GM19023 (cell line): ENCODE results near the gene PMS2.
"Not testable (repeated sequence)": the region's sequence is repeated elsewhere in the genome, so short reads cannot be mapped to it uniquely, and the experiment has no call there.

Experiments
- ATAC-seq: cut with Tn5 transposase; IDR thresholded peaks from one replicate; pipeline ENCODE4 v1.9.1; 2021; ENCODE audit warnings: mild to moderate bottlenecking, moderate library complexity; ENCODE audit not compliant: unreplicated experiment

Gene PMS2, protein sequence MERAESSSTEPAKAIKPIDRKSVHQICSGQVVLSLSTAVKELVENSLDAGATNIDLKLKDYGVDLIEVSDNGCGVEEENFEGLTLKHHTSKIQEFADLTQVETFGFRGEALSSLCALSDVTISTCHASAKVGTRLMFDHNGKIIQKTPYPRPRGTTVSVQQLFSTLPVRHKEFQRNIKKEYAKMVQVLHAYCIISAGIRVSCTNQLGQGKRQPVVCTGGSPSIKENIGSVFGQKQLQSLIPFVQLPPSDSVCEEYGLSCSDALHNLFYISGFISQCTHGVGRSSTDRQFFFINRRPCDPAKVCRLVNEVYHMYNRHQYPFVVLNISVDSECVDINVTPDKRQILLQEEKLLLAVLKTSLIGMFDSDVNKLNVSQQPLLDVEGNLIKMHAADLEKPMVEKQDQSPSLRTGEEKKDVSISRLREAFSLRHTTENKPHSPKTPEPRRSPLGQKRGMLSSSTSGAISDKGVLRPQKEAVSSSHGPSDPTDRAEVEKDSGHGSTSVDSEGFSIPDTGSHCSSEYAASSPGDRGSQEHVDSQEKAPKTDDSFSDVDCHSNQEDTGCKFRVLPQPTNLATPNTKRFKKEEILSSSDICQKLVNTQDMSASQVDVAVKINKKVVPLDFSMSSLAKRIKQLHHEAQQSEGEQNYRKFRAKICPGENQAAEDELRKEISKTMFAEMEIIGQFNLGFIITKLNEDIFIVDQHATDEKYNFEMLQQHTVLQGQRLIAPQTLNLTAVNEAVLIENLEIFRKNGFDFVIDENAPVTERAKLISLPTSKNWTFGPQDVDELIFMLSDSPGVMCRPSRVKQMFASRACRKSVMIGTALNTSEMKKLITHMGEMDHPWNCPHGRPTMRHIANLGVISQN

GRCh38 chr7:6008668-6009611 lies at the start of gene PMS2, which contains the start of gene AIMP2:
Gene PMS2 (minus strand): TSS chr7:6009049. CDS start chr7:6009019, 30 bp downstream.
Gene AIMP2 (plus strand): TSS chr7:6009272. CDS start chr7:6009364, 92 bp downstream.
- peak; percentile 97 for ATAC-seq

GRCh38 chr7:6057316-6058129 lies 48.7 kb upstream of the PMS2 start:
- ATAC-seq = no peak

- no peak for ATAC-seq
Measured at GRCh38 chr7:6056616-6057015, 47.8 kb upstream of the PMS2 start.

DNA sequence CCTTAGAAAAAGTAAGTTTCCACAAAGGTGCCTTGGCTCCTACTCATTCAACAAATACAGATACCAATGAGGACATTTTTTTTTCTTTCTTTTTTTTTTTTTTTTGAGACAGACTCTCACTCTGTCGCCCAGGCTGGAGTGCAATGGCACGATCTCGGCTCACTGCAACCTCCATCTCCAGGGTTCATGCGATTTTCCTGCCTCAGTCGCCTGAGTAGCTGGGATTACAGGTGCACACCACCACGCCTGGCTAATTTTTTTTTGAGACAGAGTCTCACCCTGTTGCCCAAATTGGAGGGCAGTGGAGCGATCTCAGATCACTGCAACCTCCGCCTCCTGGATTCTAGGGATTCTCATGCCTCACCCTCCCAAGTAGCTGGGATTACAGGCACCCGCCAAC lies 42.3 kb upstream of the PMS2 start:
- ATAC-seq = not testable (repeated sequence)

DNA sequence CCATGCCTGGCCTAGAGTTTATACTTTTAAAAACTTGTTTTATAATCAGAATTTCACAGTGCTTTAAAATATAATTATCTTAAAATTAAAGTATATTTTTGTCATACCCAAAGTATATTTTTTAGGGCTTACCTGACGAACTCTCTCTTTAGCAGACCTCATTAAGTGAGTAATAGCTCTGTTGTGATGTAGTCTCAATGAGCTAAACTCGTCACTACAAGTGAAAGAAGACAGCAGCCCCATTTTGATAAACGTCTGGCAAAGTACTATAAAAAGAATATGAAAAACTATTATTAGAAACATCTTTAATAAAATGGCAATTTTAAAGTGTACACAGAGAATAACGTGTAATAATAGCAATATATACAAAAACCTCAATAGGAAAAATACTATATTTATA lies 40.9 kb upstream of the PMS2 start:
- ATAC-seq = no peak

DNA sequence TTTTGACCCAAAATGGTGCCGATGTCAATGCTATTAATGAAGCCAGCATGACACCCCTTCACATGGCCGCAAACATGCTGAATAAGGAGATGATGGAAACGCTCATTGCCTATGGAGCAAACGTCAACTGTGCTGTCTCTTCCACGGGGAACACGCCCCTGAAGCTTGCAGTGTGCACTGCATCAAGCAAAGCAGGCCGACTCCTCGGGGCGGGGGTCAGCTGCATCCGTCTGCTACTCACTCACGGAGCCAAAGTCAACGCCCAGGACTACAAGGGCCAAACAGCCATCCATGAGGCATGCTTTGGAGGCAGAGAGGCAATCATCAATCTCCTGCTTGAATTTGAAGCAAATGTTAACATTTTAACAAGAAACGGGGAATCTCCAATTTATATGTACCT lies 26.8 kb upstream of the PMS2 start:
- ATAC-seq = no peak

GRCh38 chr7:6035165-6035564 lies 26.3 kb upstream of the PMS2 start:
- ATAC-seq = no peak

DNA sequence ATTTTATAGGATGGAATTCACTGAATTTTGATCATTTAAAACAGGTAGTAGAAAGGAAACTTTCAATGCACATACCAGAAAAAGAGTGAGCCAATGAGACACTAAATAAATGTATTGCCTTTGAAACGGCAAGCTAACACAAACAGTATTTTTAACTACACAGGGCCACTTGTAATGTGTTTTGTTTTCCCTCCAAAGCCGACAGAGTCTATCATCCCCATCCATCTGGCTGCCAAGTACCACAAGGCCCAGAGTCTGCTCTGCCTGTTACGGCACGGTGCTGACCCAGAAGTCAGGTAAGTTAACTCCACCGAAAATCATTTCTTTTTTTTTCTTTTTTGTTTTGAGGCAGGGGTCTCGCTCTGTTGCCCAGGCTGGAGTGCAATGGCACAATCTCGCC lies 23.8 kb upstream of the PMS2 start:
- ATAC-seq = no peak

DNA sequence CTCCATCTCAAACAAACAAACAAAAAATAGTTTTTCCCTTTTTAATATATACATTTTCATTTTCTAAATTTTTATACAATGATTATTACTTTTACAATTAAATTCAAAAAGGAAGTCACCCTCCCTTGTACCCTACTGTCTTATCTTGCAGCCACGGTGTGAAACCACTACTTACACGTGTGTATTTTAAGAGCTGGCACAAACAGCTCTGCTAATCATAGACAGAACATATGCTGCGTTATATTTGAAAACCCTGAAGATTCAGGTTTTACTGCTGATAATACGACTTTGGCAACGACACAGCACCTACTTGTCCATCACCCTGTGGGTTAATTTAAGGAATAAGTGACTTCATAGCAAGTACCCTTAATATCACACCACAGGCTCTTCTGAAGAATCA lies 23.3 kb upstream of the PMS2 start:
- ATAC-seq = no peak

GRCh38 chr7:6031567-6031966 lies 22.7 kb upstream of the PMS2 start:
- ATAC-seq = no peak

- no peak for ATAC-seq
Measured at GRCh38 chr7:6030988-6031387, 22.1 kb upstream of the PMS2 start, which contains the start of gene ANKRD61. Gene ANKRD61 (plus strand): TSS chr7:6031376. CDS start chr7:6031376, 0 bp downstream.

DNA sequence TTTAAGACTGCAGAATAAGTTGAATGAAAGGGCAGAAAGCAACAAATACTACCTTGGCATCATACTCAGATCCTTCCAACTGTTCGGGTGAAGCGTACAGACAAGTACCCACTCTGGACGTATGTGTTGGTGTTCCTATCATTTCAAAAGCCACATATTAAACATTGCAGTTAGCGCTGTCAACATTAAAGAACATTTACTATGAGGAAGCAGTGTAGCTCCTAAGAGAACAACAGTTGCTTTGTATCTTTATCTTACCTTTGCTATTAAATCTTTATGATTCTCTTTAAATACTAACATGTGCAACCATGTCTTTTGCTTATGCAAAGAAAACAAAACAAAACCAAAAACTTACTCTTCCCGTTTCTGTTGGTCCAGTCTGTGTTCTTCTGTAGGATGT lies 19.7 kb upstream of the PMS2 start:
- no peak for ATAC-seq

GRCh38 chr7:6027806-6028365 lies 19.0 kb upstream of the PMS2 start:
- ATAC-seq = no peak

DNA sequence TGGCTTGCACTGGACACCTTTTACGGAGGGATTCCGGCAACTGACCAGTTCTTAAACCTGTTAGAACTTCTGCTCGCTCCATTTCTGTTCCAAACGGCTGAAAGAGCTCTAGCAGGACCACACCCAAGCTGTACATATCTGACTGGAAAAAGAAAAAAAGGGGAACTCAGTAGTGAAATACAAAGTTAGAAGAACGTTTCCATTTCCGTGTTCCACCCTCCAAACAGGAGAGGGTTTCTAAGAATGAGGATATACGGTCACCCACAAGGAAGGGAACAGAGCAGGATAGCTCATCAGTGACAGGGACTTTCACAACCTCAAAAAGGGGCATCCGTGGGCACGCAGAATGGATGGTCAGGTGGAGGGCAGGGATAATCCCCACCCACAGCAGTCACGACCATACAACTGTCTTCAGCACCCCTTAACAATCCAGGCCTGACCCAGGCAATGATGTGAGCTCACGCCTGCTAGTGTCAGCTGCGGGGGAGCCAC lies 18.0 kb upstream of the PMS2 start:
- ATAC-seq = no peak

DNA sequence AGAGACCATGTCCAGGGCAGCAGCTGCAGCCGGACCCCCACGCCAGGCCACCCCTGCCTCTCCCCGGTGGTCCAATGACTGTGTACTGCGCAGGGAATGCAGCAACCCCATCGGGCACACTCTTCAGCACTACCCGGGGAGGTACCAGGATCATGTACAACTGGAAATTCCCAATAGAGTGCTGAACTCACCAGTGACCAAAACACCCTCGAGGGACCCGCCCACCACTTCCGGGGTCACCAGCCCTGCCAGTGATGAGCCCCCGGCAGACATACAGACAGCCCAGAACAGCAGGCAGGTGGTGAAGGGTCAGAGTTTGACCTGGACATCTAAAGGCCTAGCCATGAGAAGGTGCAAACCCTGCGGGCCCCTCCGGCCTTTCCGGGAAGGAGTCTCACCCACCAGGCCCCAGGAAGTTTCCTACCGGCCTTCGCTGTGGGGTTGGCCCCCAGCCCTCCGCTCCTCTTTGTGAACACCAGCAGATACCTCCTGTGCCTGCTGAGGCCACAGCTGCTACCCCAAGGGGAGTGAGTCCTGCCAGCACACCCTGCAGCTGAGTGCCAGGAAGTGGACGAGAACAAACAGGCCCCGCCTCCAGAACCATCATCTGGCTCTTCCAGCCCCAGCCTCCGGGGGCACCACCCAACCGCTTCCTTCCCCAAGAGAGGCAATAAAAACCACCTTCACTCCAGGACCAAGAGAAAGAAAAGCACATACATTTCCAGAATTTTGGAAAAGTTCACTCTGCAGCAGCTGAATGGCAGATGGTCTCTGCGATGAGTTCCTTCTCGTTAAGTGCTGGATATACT lies 17.4 kb upstream of the PMS2 start:
- ATAC-seq = peak; percentile 80

DNA sequence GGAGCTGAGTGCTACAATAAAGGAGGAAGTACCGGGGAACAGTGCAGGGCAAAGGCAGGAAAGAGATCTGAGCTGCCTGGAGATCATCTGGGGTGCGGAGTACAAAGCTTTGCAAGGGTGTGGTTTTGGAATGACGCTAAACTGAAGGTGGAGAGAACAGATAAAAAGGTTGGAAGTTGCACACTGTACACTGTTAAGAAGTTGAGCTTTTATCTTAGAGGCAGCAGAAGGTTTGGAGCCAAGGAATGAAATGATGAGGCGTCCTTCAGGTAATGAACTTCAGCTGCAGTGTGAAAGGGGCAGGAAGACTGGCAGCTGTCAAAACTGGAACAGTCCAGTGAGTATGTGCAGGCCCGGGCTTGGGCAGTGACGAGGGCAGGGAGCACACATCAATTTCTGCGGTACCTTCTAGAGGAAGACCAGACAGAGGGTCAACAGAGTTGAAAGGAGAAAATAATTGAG lies 15.2 kb upstream of the PMS2 start:
- ATAC-seq = no peak

DNA sequence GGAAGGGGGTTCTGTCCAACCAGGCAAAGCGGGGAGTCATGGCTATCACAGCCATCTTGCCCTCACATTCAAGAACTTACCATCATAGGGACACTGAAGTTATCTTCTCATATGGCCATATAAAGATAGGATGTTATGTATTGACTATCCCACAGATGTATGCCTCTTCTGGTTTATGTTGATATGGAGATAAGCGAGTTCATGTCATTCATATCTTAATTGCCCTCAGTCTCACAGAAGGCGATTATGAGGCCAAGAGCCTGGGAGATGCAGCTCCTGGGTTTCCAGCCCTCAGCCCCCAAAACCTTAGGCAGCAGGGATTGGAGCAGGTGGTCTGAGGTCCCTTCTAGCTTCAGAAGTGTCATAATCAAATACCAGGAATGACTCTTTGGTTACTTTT lies 13.9 kb upstream of the PMS2 start:
- no peak for ATAC-seq
